Neural crest cell (in vitro differentiated cells): Measurements from ENCODE around the gene AGMAT. TPM values are rescaled to one million over a fixed set of nuclear protein-coding genes. Genes with fewer than 3 reads are reported as not detected.

Experiments
- DNase-seq: peaks from one replicate; pipeline ENCODE4 v3.0.0; 2021; ENCODE audit warnings: low read depth, mixed read lengths, low spot score
- H3K27ac Mint-ChIP-seq: one replicate; pipeline ENCODE4 v1.8.0; 2021; ENCODE audit warnings: mild to moderate bottlenecking, mixed read lengths; ENCODE audit not compliant: unreplicated experiment
- H3K27me3 Mint-ChIP-seq: 2 replicates; pipeline ENCODE4 v1.8.0; 2021; ENCODE audit warnings: low read depth, mild to moderate bottlenecking, mixed read lengths
- H3K36me3 Mint-ChIP-seq: 2 replicates; pipeline ENCODE4 v1.8.0; 2021; ENCODE audit warnings: low read depth, mild to moderate bottlenecking, mixed read lengths
- H3K4me1 Mint-ChIP-seq: 2 replicates; pipeline ENCODE4 v1.8.0; 2021; ENCODE audit warnings: mixed read lengths
- H3K4me3 Mint-ChIP-seq: one replicate; pipeline ENCODE4 v1.8.0; 2021; ENCODE audit warnings: mild to moderate bottlenecking, mixed read lengths
- H3K9me3 Mint-ChIP-seq: 2 replicates; pipeline ENCODE4 v1.8.0; 2021; ENCODE audit warnings: mixed read lengths
- total RNA-seq: library from RNA; stranded (reverse); gene quantifications from 2 replicates; pipeline ENCODE4 v1.2.1, GENCODE V29; 2021
- TF ChIP-seq, protein P1 (sequence below): fragments of 200-600 bp; sonication (generic); conservative IDR thresholded peaks from 2 replicates; pipeline ENCODE4 v1.5.0; 2021; ENCODE audit warnings: antibody characterized with exemption, mild to moderate bottlenecking

AGMAT gene
- total RNA-seq, 1 donor from 2014 or later = 1.4 TPM

DNA sequence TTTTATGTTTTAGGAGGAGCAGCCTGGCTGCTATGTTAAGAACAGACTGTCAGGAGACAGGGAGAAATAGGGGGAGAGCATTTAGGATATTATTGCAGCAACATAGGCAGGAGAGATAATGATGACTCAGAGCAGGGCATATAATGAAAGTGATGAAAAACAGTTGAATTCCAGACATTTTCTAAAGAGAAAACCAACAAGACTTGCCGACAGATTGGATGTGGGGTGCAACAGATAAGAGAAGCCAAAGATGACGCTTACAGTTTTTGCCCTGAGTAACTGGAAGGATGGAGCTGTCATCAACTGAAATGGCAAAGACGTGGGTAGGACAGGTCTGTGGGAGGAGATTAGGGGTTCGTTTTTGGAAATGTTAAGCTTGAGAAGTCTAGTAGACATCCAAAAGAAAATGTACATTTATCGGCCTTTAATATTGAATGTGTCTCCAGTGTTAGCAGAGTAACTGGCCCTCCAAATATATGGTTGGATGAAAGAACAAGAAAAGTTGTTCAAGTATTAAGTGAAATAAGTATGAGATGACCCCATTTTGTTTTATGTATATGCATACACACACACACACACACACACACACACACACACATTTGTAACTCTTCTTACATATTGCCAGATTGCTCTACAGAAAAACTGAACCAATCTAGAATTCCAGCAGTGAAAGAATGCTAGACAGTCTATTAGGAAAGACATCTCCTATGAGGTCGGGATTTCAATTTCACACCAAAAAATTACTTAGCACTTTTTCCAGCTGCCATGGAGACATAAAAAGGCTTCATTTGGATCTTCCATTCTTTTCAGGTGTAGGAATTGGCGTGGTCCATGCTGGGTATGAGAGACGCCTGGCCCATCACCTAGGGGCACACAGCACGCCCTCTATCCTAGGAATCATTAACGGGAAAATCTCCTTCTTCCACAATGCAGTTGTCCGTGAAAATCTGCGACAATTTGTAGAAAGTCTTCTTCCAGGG lies 41.0 kb downstream of the AGMAT start:
- no peaks in the 10 kb centered on the region for H3K27me3 Mint-ChIP-seq
- no peak overlapping the region for H3K4me3 Mint-ChIP-seq
- no peak overlapping the region for H3K27ac Mint-ChIP-seq
- H3K9me3 Mint-ChIP-seq = no peaks in the 10 kb centered on the region
- no peak for DNase-seq
- H3K4me1 Mint-ChIP-seq = no peaks in the 10 kb centered on the region
- TF ChIP-seq, protein P1, sequence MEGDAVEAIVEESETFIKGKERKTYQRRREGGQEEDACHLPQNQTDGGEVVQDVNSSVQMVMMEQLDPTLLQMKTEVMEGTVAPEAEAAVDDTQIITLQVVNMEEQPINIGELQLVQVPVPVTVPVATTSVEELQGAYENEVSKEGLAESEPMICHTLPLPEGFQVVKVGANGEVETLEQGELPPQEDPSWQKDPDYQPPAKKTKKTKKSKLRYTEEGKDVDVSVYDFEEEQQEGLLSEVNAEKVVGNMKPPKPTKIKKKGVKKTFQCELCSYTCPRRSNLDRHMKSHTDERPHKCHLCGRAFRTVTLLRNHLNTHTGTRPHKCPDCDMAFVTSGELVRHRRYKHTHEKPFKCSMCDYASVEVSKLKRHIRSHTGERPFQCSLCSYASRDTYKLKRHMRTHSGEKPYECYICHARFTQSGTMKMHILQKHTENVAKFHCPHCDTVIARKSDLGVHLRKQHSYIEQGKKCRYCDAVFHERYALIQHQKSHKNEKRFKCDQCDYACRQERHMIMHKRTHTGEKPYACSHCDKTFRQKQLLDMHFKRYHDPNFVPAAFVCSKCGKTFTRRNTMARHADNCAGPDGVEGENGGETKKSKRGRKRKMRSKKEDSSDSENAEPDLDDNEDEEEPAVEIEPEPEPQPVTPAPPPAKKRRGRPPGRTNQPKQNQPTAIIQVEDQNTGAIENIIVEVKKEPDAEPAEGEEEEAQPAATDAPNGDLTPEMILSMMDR = no peak
- H3K36me3 Mint-ChIP-seq = peaks cover 7% of the 10 kb centered on the region

GRCh38 chr1:15543251-15543588 lies 41.6 kb downstream of the AGMAT start:
- Mint-ChIP-seq H3K4me3 (no peak overlapping the region), H3K27me3 (no peaks in the 10 kb centered on the region), H3K27ac (no peak overlapping the region), H3K4me1 (no peaks in the 10 kb centered on the region), H3K36me3 (peaks cover 9% of the 10 kb centered on the region), H3K9me3 (no peaks in the 10 kb centered on the region)
- TF ChIP-seq, protein P1 = no peak
- DNase-seq = no peak

DNA sequence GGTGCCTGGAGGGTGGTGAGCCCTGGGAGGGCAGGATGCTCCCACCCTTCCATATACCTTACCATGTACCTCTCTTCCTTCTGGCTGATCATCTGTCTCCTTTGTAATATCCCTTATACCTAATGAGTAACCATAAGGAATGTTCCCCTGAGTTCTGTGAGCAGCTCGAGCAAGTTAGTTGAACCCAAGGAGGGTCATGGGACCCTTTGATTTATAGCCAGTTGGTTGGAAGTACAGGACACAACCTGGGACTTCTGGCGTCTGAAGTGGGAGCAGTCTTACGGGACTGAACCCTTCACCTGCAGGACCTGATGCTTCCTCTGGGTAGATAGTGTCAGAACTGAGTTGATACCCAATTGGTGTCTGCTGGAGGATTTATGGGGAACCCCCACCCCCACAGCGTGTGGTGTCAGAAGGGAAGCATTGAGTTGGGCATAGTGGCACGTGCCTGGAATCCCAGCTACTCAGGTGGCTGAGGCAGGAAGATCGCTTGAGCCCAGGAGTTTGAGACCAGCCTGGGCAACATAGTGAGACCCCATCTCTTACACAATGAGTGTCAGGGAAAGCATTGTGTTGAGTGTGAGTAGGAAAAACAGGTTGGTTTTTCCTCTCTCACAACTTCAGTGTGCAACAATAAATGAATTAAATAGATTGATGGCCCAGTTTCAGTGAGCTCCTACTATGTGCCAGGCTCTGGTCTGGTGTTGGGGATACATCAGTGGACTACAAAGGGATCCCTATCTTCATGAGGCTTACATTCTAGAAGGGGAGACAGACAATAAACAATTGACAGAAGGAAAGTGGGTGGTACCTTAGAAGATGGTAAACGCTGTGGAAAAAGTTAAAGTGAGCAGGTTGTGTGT lies 42.2 kb downstream of the AGMAT start:
- TF ChIP-seq, protein P1 = no peak
- Mint-ChIP-seq H3K27me3 (no peaks in the 10 kb centered on the region), H3K36me3 (peaks cover 4% of the 10 kb centered on the region), H3K4me3 (no peak overlapping the region), H3K27ac (no peak overlapping the region), H3K4me1 (no peaks in the 10 kb centered on the region), H3K9me3 (no peaks in the 10 kb centered on the region)
- no peak for DNase-seq

GRCh38 chr1:15541231-15541792 lies 43.5 kb downstream of the AGMAT start:
- DNase-seq = no peak
- TF ChIP-seq, protein P1 = no peak
- no peaks in the 10 kb centered on the region for H3K4me1 Mint-ChIP-seq
- H3K27ac Mint-ChIP-seq = no peak overlapping the region
- no peaks in the 10 kb centered on the region for H3K9me3 Mint-ChIP-seq
- peaks cover 7% of the 10 kb centered on the region for H3K36me3 Mint-ChIP-seq
- no peak overlapping the region for H3K4me3 Mint-ChIP-seq
- H3K27me3 Mint-ChIP-seq = no peaks in the 10 kb centered on the region

DNA sequence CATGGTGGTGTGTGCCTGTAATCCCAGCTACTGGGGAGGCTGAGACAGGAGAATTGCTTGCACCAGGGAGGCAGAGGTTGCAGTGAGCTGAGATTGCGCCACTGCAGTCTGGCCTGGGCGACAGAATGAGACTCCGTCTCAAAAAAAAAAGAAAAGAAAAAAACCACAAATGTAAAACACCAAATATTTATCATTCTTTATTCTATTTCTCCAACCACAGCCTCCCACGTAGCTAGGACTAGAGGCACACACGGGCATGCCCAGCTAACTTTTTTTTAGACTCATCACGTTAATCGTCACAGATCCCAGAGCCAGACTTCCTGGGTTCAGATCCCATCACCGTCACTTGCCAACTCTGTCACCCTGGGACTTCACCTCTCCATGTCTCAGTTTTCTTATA lies 44.7 kb downstream of the AGMAT start:
- no peak for DNase-seq
- H3K36me3 Mint-ChIP-seq = peaks cover 8% of the 10 kb centered on the region
- no peaks in the 10 kb centered on the region for H3K9me3 Mint-ChIP-seq
- no peaks in the 10 kb centered on the region for H3K27me3 Mint-ChIP-seq
- H3K4me3 Mint-ChIP-seq = no peak overlapping the region
- TF ChIP-seq, protein P1 = no peak
- H3K27ac Mint-ChIP-seq = no peak overlapping the region
- no peaks in the 10 kb centered on the region for H3K4me1 Mint-ChIP-seq
